ENCODE results near the gene MVB12B.
"Not testable (repeated sequence)": the region's sequence is repeated elsewhere in the genome, so short reads cannot be mapped to it uniquely, and the experiment has no call there.

The MVB12B gene

DNA sequence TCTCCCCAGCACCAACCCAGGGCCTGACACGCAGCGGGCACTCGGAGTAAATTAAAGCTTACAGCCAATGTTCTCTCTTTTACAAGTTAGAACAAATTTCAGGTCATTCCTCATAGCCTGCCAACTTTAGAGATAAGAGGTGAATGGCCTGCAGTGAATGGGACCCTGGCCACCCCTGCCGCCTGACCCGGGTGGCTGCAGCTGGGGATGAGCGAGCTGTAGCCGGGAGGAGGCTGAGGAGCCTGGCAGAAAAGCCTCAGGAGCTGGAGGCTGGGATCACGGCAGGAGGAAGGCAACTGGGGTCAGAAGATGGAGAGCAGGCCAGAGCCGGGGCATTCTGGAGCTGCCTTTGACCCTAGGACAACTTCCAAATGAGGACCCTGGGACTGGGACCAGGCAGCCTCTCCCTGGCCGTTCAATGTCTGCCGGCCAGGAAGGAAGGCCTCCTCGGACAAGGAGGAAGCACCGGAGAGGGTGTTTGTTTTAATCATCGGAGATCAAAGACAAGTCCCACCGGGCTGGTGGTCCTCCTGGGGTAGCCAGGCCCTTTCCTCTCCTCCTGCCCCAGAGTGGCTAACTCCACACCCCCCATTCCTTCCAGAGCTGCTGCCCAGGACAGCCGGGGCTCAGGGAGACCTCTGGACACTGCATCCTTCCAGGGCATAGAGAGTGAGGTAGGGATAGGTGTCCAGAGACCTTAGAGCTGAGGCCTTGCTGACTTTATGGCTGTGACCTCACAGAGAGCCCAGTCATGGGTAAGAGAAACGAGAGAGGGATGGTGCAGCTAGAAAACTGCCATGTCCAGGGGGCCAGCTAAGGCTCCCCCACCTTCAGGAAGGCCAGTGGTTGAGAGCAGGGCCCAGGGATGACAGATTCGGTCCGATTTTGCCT, 199.8 kb downstream of the MVB12B start:
- DNase-seq, result no peak

DNA sequence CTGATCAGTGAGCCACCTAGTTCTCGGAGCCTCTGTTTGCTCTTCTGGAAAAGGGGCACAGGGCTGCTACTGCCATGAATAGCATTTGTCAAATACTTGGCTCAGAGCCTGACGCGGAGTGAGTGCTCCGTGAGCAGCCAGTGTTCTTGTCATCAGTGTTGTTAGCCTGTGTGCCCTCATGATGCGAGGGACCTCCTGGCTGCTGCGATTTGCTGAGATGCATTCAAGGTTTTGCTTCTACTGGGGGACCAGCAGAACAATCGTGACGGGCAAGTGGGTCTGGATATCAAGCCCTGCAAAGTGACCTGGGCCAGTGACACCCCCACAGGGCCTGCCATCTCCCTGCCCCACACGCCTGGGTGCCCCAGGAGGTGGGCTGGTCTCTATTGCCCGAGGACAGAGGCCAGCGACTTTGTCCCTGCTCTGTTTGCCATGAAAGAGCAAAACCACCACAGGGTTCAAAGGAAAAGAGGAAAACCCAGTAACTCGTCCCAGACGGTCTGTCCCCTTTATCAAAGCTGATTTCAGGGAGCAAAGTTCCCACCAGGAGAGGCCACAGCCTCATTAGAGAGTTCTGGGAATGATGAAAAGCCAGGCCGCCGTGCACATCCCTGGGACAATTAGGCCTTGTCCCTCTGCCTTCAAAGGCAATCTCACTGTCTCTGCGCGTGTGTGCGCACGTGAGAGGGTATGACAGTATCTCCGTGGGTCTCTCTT, 200.6 kb downstream of the MVB12B start:
- DNase-seq, result no peak

DNA sequence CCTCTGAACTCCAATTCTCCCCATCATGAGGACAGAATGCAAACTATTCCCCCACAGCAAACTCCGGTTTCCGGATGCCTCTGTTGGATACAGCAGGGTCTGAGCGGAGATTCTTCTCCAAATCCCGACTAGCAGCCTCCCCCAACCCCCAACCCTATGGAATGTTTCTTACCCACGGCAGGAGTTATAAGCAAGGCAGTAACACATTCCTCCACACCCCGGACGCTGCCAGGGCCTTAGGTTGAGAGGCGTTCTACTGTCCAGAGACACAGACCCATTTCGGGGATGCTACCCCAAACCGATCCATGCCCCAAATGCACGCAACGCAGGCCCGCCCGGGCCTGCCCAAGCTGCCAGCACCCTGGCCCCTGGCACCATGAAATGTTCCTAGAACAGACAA, 201.5 kb downstream of the MVB12B start:
- no peak for DNase-seq

DNA sequence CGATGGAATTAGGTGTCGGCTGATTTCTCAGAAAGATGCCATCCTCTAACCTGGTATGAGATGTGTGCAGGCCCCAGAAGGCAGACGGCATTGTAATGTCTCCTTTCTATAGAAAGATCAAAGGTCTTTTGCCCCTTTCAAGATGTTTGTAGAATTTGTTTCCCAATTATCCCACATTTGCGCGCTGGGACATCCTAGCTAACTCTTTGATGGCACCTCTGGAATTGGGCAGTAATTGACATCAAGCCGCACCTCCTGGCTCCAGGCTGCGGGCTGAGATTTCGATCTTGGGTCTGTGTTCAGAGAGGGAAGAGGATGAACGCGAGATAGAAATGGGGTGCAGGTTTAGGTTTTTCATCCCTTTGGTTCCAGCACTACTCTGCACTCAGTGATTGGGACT, 202.3 kb downstream of the MVB12B start:
- DNase-seq, result no peak

DNA sequence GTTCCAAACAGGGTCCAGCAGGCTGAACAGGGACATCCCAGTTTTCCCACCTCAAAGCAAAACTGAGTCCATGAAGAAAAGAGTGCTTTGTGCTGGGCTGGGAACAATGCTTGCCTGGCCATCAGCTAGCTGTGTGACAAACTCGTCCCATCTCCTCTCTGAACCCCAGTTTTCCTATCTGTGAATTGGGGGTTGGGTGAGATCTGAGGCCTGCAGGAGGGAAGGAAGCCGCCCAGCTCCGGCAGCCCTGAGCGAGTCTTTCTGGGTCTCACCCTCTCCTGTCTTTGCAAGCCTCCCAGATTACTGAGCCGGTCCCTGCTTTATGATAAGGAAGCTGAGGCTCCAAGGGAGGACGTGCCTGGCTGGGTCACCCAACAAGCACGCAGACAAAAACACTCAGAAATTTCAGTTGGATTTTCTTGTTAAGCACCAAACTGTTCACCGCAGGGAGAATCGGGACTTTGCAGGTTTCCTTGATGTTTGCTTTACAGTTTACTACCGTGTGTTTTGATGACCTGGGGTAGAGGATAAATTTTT, 204.5 kb downstream of the MVB12B start:
- DNase-seq, result no peak

DNA sequence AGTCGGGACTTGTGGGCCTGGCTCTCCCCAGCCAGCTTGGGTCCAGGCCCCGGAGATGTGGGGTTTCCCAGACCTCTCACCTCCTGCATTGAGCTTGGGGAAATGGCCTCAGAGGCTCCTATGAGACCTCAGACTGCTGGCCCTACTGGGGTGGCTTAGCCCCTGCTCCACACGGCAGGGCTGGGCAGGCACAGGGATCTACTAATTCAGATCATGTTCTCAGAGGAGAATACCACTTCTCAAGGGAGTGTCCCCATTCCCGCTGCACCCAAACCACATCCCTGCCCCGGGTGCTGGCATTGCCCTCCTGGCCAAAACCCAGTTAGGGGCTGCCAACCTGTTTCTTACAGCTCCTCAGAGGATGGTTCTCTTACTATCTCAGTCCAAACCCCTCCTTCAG, 205.0 kb downstream of the MVB12B start:
- DNase-seq, result no peak

DNA sequence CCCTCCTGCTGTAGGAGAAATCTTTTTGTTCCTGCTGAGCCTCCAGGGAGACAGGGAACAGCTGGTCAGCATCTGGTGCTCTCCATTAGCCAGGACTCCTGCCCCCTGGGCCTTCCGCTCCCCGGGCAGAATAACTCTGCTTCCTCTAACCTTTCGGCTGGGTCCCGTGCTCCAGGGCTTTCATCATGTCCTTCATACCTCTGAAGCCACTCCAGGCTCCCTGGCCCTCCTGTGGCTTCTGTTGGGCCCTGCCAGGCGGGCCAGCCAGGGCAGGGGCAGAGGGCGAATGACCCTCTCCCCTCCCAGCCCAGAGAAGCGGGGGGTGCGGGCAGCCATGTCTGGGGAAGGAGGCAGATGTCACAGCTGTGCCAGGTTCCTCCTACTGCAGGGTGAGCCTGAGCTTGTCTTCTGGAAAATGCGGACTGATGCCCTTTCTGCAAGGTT, 205.4 kb downstream of the MVB12B start:
- DNase-seq, result no peak

DNA sequence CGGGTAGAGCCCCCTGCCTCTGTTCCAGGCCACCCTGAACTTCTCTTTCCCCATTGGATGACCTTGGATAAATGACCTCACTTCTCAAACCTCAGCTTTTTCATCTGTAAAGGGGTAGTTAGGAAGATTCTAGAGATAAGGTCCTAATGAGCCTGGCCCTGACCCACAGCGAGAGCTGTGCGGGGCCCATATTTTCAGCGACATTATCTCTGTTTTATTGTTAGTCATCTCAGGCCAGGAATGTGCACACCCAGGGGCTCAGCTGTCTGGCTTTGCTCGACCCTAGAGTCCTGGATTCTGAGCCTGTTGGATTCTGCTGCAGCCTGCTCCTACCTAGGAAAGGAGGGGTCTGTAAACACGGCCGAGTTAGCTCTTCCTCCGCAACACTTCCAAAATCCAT, 205.9 kb downstream of the MVB12B start:
- DNase-seq, result no peak

DNA sequence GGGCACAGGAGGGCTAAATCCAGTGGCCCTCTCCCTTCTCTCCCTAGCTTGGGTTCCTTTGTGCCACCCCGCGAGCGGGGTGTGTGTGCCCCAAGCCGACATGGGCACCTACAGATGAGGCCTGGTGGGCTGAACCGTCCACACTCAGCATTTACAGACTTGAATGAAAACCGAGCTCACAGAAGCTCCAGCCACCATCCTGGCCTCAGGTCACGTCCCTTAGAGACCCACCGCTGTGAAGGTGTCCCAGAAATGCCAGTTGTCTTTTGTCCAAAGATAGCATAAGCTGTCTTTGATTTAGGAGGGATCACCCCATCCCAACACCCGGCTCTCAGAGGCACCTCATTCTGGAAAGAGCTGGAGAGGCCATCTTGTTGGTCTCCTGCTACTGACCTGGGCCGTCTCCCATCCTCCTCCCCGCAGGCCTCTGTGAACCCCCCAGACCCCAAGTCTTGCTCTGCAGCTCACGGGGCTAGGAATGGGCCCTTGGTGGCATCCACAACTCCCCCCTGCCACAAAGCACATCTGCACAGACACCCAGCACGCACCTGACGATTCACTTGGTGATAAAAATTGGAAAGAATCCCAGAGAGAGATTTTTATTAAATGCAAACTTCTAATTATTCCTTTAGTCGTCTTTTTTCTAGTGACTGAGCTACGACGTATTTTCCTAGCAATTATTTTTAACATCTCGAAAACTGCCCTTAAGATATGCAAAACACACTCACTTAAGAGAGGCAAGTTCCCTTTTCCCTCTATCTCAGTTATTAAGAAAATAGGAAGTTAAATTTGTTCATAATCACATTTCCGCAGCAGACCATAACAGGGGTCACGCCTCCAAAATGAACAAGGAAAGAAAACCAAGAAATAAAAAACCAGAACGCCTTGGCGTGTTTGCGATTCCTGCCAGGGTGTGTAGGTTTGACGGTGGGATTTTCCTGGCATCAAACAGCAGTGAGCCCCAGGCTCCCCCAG, 206.6 kb downstream of the MVB12B start:
- DNase-seq, result no peak

DNA sequence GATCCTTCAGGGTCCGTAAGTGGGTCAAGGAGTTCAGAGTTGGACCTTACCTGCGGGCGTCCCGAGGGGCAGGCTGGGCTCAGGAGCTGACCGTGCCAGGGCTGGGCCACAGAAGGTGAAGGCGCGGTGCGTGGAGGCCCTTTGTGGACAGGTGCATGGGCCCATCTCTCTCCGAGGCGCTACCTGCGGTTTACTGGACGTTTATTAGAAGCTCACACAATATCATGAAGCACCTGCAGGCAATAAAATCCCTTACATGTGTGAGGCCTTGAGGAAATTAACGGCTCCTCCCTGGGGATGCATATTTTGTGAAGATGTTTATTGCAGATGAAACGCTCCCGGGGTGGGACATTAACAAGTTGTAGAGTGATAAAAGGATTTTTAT, 207.3 kb downstream of the MVB12B start:
- no peak for DNase-seq

DNA sequence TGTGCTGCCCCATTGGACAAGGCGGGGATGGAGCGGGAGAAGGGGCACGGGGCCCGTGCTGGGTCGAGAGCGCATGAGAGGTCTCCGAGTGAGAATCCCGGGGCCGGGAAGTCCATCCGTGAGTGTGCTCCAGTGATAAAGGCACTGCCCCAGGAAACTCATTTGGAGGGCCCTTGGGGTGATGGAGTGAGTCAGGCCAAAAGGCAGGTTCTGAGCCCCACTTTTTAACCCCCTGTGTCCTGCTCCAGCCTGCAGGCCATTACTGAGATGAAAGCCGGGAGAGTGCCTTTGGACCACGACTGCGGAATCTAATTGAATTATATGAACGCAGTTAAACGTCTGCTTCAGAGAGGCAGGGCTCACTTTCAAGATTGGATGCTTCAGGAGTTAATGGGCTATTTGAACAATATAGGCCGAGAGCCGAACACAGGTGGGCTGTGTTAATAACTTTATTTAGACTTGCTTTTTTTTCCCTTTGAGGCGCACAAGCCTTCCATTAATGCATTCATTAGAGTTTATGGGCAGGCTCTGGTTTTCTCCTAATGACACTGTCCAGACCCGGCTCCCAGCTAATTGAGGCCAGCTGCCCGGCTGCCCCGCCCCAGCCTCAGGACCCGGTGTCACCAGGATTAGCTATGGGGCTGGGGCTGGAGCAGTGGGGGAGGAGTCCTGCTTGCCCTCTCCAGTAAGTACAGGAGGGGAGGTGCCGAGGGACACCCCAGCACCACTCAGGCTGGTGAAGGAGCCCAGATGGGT, 208.0 kb downstream of the MVB12B start:
- no peak for DNase-seq

DNA sequence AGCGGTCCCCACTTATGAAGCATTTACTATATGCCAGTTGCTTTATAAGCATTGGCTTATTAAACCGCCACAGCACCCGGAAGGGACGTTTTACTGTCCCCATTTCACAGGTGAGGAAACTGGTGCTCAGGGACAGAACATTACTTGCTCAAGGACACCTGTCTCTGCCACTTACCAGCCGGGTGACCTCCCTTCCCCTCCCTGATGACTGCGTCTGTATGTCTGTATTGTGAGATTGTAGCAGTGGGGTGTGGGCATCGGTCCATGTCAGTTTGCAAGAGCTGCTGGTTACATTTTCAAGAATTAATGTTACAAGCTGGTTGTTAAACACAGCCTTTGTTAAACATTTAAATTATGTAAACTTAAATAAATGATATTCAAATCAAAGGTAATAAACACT, 209.5 kb downstream of the MVB12B start:
- DNase-seq, result no peak

DNA sequence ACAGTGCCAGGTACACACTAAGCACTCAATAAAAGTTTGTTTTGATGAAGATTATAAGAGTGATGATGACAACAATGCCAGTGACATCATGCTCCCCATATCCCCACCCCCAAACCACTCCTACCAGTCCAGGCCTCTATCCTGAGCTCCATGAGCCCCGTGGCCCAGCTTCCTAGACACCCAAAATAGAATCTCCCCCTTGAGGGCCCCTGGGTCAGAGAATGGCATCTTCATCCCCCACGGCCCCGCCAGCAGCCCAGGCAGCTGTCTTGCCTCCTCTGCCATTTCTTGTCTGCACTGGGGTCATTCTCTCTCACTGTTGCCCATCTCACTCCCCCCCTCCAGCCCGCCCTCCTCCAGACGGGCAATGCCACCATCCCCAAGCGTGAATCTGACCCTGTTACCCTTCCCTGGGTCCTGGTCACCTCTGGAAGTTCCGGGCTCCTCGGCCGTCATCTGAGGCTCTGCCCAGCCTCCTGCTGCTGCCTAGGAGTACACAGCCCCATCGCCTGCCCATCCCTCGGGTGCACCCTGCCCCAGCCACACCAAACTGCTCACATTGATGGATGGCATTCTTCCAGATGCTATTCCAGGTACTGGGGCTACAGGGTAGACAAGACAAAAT, 210.3 kb downstream of the MVB12B start:
- DNase-seq, result no peak

DNA sequence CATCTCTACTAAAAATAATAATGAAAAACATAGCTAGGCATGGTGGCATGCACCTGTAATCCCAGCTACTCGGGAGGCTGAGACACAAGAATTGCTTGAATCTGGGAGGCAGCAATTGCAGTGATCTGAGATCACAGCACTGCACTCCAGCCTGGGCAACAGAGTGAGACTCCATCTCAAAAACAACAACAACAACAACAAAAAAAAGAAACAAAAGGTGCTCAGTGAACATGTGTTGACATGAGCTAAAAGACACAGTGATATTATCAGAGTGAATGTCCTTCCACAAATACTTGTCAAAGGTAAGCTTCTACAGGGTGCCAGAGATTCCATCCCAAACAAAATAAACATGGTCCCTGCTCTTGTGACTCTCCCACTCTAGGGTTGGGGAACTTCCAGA, 211.9 kb downstream of the MVB12B start:
- DNase-seq, result no peak

DNA sequence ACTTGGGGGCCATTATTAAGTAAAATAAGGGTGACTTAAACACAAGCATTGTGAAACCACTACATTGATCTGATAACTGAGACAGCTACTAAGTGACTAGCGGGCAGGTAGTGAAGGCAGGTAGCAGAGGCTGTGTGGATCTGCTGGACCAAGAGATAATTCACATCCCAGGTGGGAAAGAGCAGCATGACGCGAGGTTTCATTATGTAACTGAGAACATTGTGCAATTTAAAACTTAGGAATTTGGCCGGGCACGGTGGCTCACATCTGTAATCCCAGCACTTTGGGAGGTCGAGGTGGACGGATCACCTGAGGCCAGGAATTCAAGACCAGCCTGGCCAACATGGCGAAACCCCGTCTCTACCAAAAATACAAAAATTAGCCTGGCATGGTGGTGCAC, 213.8 kb downstream of the MVB12B start:
- not testable (repeated sequence) for DNase-seq

DNA sequence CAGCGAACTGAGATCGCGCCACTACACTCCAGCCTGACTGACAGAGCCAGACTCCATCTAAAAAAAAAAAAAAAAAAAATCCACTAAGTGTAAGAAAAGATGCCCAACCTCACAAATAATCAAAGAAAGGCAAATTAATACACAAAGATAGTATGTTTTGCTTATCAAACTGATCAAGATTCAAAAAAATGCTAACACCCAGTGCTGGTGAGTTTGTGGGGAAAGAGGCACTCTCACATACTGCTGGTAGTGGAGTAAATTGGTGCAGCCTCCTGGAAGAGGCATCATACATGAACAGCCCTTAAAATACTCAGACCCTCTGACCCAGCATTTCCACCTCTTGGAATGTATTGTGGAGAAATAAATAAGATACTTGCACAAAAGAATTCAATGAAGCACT, 216.9 kb downstream of the MVB12B start:
- DNase-seq, result no peak

DNA sequence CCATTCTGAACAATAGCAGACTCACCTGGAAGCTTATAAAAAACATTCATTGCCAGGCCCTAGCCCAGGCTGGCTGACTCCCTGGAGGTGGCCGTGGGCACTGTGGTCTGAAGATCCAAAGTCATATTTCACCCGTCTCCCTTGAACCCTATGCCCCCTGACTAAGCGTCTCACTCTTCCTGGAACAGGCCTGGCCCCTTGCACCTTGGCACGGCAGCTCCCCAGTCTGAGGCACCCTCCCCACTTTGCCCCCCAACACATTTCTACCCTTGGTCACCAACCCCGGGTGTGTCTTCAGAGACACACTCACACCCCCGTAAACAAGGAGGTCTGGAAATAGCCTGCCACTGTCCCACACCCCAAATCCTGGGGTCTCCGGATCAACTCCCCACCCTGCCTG, 218.5 kb downstream of the MVB12B start:
- DNase-seq, result no peak

DNA sequence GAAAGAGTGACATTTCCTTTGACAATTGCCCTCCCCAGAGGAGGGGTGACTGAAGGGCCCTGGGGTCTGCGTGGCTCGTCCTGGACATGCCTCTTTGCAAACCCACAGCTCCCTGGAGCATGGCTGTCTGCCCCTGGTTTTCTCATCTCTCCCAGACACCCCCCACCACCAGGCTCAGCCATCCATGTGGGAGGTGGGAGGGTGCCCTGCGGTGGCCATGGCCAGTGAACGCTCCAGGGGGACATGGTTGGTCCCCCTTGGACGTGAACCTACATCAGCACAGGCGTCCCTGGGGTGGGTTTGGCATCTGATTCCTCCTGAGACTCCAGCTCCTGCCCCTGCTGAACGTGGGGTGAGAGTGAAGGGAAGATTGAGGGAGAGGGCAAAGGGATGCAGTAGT, 219.4 kb downstream of the MVB12B start:
- DNase-seq, result no peak

DNA sequence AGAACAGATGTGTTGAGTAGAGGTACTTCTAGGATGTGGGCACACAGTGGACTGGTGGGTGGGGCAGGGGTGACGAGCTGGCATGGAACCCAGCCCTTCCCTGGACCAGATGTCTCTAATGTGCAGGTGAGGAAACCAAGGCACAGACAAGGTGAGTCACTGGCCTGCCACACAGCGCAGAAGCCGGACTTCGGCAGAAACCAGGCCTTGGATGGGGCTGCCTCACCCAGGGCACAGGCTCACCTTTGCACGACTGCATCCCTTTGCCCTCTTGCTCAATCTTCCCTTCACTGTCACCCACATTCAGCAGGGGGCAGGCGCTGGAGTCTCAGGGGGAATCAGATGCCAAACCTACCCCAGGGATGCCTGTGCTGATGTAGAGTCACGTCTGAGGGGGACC, 221.7 kb downstream of the MVB12B start:
- DNase-seq, result no peak

DNA sequence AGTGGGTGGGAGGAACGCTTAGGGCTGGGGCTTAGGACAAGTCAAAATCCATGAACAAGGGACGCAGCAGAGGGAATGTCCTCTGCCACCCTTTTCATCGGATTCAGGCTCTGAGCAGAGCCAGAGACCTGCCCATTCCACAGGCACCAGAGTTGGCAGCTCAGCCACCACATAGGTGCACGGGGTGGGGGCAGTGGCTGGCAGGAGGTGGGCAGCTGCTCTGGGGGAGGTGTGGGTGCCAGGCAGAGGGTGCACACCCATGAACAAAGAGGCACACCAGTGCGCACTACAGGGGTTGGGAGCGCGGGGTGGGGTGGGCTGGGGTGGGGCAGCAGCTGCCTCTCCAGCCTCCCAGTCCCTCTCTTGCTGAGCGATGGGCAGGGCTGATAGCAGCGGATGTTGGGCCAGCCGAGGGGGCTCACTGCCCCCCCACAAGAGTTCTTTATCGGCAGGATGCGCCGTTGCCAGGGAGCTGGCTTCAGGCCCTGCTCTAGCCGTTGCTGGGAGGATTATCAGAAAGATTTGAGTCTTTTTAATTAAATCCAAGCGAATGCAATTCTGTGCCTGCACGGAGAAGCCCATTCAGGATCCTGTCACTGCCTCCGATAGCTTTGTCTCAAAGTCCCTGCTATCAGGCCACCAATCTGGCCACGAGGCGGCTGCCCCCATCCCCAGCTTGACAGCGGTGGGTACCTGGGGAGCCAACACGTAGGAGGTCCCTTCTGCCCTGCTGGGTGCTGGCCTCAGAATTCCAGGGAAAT, 222.8 kb downstream of the MVB12B start:
- no peak for DNase-seq

DNA sequence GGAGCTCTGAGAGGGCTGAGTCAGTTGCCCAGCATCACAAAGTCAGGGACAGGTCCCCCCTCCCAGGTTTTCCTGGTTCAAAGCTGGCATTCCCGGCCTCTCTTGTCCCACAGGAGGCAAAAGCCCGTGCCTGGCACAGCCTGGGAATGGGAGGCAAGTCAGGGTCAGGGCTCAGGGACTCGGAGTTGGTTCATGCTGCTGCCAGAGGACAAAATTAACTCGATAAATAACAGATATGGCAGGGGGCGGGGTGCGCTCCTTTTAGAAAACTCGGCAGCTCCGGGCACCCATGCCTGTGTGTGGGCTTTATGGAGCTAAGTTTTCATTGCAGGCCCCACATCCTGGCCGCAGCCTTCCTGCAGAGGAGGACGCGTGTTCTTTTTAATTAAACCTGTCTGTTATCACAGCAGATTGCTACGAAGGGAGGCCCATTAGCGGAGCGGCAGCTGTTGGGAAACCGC, 224.3 kb downstream of the MVB12B start:
- no peak for DNase-seq

Measured in effector CD8-positive, alpha-beta T cell (primary cell).